GM06990 (cell line): ENCODE data around the gene NINJ1.

Experiments used
- DNase-seq: peaks from one replicate; pipeline ENCODE4 v3.0.0-alpha.2; 2011; ENCODE audit not compliant: insufficient read length; ENCODE audit errors: extremely low read depth
- H3K27me3 ChIP-seq: replicated peaks from 2 replicates; pipeline ENCODE4 v1.6.0; 2011; ENCODE audit warnings: low read length; ENCODE audit not compliant: control insufficient read depth, insufficient read depth
- H3K36me3 ChIP-seq: 2 replicates; pipeline ENCODE4 v1.5.1; 2011; ENCODE audit warnings: low read length; ENCODE audit not compliant: control insufficient read depth, insufficient read depth
- H3K4me3 ChIP-seq: replicated peaks from 2 replicates; pipeline ENCODE4 v1.5.1; 2011; ENCODE audit warnings: low read depth, mild to moderate bottlenecking, control low read depth, low read length
- CTCF ChIP-seq: IDR thresholded peaks from 2 replicates; pipeline ENCODE4 v1.5.1; 2011; ENCODE audit warnings: low read length, control low read depth, mild to moderate bottlenecking, inconsistent platforms; ENCODE audit not compliant: insufficient read depth, poor library complexity, severe bottlenecking

NINJ1 gene

GRCh38 chr9:93091056-93091452 lies 43.0 kb downstream of the NINJ1 start:
- Histone ChIP-seq H3K27me3 (no peaks in the 10 kb centered on the region), H3K36me3 (peaks cover 2% of the 10 kb centered on the region), H3K4me3 (no peak overlapping the region)
- no peak for DNase-seq
- TF ChIP-seq CTCF: no peak

GRCh38 chr9:93090091-93090655 lies 43.9 kb downstream of the NINJ1 start:
- DNase-seq: no peak
- H3K4me3 ChIP-seq: no peak overlapping the region
- H3K36me3 ChIP-seq: peaks cover 5% of the 10 kb centered on the region
- no peak for TF ChIP-seq CTCF
- no peaks in the 10 kb centered on the region for H3K27me3 ChIP-seq

GRCh38 chr9:93089481-93089991 lies 44.5 kb downstream of the NINJ1 start:
- no peak for TF ChIP-seq CTCF
- H3K27me3 ChIP-seq: no peaks in the 10 kb centered on the region
- H3K36me3 ChIP-seq: peaks cover 8% of the 10 kb centered on the region
- H3K4me3 ChIP-seq: no peak overlapping the region
- no peak for DNase-seq

- Histone ChIP-seq H3K4me3 (no peak overlapping the region), H3K36me3 (peaks cover 10% of the 10 kb centered on the region), H3K27me3 (no peaks in the 10 kb centered on the region)
- no peak for DNase-seq
- TF ChIP-seq CTCF: no peak
Observed at GRCh38 chr9:93089024-93089423, 45.0 kb downstream of the NINJ1 start.

GRCh38 chr9:93088656-93089015 lies 45.4 kb downstream of the NINJ1 start:
- Histone ChIP-seq H3K4me3 (no peak overlapping the region), H3K36me3 (peaks cover 10% of the 10 kb centered on the region), H3K27me3 (no peaks in the 10 kb centered on the region)
- no peak for DNase-seq
- TF ChIP-seq CTCF: no peak
